ENCODE measurements around the gene STAC.
"Not testable (repeated sequence)": the region's sequence is repeated elsewhere in the genome, so short reads cannot be mapped to it uniquely, and the experiment has no call there.

STAC gene

GRCh38 chr3:36524560-36524959 is 144.3 kb downstream of the STAC start:
- DNase-seq, result no peak

- no peak for DNase-seq
These were observed 145.0 kb downstream of the STAC start for GRCh38 chr3:36525115-36525801.

- no peak for DNase-seq
These were observed 157.9 kb downstream of the STAC start for GRCh38 chr3:36538136-36538749.

GRCh38 chr3:36540888-36541518 is 160.7 kb downstream of the STAC start:
- DNase-seq, result peak; percentile 21

- no peak for DNase-seq
These were observed 161.9 kb downstream of the STAC start for GRCh38 chr3:36542186-36542585.

GRCh38 chr3:36543276-36543997 is 163.1 kb downstream of the STAC start:
- no peak for DNase-seq

- no peak for DNase-seq
These were observed 165.9 kb downstream of the STAC start for GRCh38 chr3:36546226-36546625.

- no peak for DNase-seq
These were observed 168.4 kb downstream of the STAC start for GRCh38 chr3:36548712-36549111.

GRCh38 chr3:36557021-36557707 is 176.9 kb downstream of the STAC start:
- no peak for DNase-seq

GRCh38 chr3:36557708-36558421 is 177.6 kb downstream of the STAC start:
- DNase-seq, result no peak

- no peak for DNase-seq
These were observed 178.7 kb downstream of the STAC start for GRCh38 chr3:36558961-36559360.

- DNase-seq, result no peak
These were observed 180.4 kb downstream of the STAC start for GRCh38 chr3:36560685-36561084.

GRCh38 chr3:36561601-36562000 is 181.3 kb downstream of the STAC start:
- no peak for DNase-seq

- DNase-seq, result no peak
These were observed 182.6 kb downstream of the STAC start for GRCh38 chr3:36562945-36563344.

- no peak for DNase-seq
These were observed 194.9 kb downstream of the STAC start for GRCh38 chr3:36575241-36575640.

- not testable (repeated sequence) for DNase-seq
These were observed 198.1 kb downstream of the STAC start for GRCh38 chr3:36578418-36578817.

GRCh38 chr3:36579746-36580145 is 199.4 kb downstream of the STAC start:
- DNase-seq, result no peak

- DNase-seq, result no peak
These were observed 200.4 kb downstream of the STAC start for GRCh38 chr3:36580716-36581115.

GRCh38 chr3:36591959-36592358 is 211.7 kb downstream of the STAC start:
- DNase-seq, result no peak

- DNase-seq, result no peak
These were observed 215.2 kb downstream of the STAC start for GRCh38 chr3:36595511-36595910.

- DNase-seq, result no peak
These were observed 216.1 kb downstream of the STAC start for GRCh38 chr3:36596419-36596818.

- no peak for DNase-seq
These were observed 217.1 kb downstream of the STAC start for GRCh38 chr3:36597422-36597821.

Measured in NCI-H2029 treated with DMSO at 0.1 percent for 48 hours (cell line).